Mammary epithelial cell (primary cell): ENCODE data around the gene UBE2C.

Experiments used
- EZH2 ChIP-seq: IDR thresholded peaks from 2 replicates; pipeline ENCODE4 v1.6.1; 2012; ENCODE audit warnings: low read length, inconsistent platforms, borderline replicate concordance
- TF ChIP-seq, protein P1 (sequence below), 2 donors: IDR thresholded peaks in 1 of 2; conservative IDR thresholded peaks in 1 of 2; 2 replicates each; pipeline ENCODE4 v1.5.1; 2011 to 2012; ENCODE audit warnings: inconsistent platforms in 2 of 2, low read length in 2 of 2, mild to moderate bottlenecking in 2 of 2, control low read depth in 1 of 2, low read depth in 1 of 2; ENCODE audit not compliant: insufficient read depth in 1 of 2; ENCODE audit errors: extremely low read depth in 1 of 2

DNA sequence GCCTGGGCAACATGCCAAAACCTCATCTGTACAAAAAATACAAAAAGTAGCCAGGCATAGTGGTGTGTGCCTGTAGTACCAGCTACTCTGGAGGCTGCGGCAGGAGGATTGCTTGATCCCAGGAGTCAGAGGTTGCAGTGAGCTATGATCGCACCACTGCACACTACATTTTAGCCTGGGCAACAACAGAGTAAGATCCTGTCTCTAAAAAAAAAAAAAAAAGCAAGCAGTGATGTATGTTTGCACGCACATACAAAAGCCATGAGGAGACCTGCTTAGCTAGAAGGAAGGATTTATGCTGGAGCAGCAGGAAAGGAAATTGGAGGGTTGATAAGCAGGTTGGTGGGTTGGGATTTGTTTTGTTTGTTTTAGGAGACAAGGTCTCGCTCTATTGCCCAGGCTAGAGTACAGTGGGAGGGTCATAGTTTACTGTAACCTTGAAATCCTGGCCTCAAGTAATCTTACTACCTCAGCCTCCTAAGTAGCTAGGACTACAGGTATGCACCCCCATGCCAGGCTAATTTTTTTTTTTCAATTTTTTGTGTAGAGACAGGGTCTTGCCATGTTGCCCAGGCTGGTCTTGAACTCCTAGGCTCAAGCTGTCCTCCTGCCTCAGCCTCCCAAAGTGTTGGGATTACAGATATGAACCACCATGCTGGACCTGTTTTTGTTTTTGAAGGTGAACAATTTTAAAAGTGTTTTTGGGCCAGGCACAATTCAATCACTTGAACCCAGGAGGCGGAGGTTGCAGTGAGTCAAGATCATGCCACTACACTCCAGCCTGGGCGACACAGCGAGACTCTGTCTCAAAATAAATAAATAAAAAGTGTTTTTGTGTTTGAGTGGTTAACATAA, 49.0 kb downstream of the UBE2C start:
- TF ChIP-seq EZH2, result no peak
- TF ChIP-seq, protein P1, sequence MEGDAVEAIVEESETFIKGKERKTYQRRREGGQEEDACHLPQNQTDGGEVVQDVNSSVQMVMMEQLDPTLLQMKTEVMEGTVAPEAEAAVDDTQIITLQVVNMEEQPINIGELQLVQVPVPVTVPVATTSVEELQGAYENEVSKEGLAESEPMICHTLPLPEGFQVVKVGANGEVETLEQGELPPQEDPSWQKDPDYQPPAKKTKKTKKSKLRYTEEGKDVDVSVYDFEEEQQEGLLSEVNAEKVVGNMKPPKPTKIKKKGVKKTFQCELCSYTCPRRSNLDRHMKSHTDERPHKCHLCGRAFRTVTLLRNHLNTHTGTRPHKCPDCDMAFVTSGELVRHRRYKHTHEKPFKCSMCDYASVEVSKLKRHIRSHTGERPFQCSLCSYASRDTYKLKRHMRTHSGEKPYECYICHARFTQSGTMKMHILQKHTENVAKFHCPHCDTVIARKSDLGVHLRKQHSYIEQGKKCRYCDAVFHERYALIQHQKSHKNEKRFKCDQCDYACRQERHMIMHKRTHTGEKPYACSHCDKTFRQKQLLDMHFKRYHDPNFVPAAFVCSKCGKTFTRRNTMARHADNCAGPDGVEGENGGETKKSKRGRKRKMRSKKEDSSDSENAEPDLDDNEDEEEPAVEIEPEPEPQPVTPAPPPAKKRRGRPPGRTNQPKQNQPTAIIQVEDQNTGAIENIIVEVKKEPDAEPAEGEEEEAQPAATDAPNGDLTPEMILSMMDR (conservative IDR thresholded peaks at IDR 0.05 in 1 of 2, IDR thresholded peaks at IDR 0.05 in 1 of 2; ENCODE audit: extremely low read depth in 1 of 2, insufficient read depth in 1 of 2, low read depth in 1 of 2, low read length in 2 of 2), result no peak
